Measurements from ENCODE around the gene ZNF865.
A peak's percentile ranks its signal among the peaks of the same experiment; 100 is the strongest.
"Not testable (repeated sequence)": the region's sequence is repeated elsewhere in the genome, so short reads cannot be mapped to it uniquely, and the experiment has no call there.

Gene ZNF865

DNA sequence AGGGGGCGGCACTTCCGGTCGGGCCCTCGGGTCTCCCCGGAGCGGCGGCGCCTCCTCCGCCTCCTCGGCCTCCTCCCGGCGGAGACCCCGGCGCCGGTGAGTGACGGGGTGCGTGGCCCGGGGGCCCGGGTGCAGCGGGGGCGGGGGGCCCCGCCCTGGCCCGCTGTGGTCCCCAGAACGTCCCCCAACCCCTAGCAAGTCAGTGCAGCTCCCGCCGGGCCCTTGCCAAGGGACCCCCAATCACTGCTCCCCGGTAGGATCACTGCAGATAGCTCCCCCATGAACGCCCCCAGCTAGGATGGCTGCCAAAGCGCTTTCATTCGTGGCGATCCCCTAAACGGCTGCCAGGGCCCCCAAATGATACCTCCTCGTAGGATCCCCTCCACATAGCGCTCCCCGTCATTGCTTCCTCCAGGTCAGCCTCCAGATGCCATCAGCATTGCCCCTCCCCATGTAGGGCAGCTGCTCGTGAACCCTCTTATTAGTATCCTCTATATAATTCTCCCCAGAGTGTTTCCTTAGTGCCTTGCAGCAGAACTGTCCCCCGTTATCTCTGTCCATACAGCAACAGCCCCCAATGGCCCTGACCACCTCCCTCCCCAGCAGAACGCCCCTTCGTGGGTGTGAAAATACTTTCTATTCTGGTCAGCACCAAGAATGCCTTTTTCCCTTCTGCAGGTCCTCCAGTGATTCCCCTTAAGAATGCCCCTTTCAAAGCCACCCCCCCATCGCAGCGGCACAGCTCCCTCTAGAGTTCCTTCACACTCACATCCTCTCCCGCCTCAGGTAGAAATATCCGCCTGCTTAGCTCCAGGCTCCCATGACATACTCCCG, at the start of gene ZNF865:
Gene ZNF865 (plus strand): TSS at position 11 of the 834 bp plus-strand sequence. CDS start 7,972 bp downstream, outside the sequence.
- DNase-seq (ENCODE audit: low read depth in 2 of 2): peak; percentile 53 to 57

GRCh38 chr19:55559684-55560083, 45.8 kb upstream of the ZNF865 start:
- DNase-seq (ENCODE audit: low read depth in 2 of 2): no peak

DNA sequence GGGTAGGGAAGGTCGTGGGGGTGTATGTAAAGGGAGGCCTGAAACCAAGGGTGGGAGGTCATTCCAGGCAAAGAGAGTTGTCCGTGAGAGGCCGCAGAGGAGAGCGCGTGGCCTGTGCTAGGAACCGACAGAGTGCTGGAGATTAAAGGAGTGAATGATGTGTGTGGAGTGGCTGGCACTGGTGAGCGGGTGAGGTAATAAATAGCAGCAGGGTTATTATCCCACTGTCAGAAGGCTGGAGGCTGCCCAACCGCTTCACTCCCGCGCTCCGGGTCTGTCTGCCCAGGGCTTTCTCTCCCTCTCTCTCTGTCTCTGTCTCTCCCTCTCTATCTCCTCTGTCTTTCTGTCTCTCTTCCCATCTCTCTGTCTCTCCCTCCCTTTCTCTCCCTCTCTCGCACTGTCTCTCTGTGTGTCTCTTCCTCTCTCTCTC, 42.2 kb upstream of the ZNF865 start:
- DNase-seq (ENCODE audit: low read depth in 2 of 2): no peak

DNA sequence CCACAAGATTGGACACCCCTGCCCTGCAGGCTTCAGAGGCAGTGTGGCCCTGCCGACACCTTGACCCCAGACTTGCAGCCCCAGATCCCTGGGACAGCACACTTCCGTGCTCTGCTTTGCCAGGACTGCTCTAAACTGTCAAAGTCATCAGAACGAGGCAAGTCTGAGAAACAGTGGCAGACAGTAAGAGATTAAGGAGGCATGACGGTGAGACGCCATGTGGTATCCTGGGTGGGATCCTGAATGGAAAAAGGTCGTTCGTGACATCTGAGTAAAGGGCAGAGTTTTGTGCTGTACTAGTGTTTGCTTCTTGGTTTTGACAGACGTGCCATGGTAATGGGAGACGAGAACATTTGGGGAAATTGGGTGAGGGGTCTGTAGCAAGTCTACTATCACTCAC, 38.6 kb upstream of the ZNF865 start:
- no peak for DNase-seq (ENCODE audit: low read depth in 2 of 2)

- DNase-seq (ENCODE audit: low read depth in 2 of 2): no peak
Observed at GRCh38 chr19:55567708-55568328, 37.6 kb upstream of the ZNF865 start.

DNA sequence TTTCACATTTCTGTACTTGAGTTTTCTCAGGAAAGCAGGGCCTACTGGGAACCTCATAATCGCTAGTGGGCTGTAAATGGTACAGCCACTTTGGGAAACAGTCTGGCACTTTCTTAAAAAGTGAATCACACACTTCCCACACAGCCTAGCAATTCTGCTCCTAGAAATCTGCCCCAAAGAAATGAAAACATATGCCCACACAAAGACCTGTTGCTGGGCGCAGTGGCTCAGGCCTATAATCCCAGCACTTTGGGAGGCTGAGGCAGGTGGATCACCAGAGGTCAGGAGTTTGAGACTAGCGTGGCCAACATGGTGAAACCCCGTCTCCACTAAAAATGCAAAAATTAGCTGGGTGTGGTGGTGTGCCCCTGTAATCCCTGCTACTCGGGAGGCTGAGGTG, 36.0 kb upstream of the ZNF865 start:
- DNase-seq (ENCODE audit: low read depth in 2 of 2): not testable (repeated sequence)

DNA sequence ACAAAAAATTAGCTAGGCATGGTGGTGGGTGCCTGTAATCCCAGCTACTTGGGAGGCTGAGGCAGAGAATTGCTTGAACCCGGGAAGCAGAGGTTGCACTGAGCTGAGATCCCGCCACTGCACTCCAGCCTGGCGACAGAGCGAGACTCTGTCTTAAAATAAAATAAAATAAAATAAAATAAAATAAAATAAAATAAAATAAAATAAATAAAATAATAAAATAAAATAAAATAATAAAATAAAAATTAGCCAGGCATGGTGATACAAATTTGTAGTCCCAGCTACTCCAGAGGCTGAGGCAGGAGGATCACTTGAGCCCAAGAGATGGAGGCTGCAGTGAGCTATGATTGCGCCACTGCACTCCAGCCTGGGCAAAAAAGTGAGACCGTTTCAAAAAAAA, 31.5 kb upstream of the ZNF865 start:
- not testable (repeated sequence) for DNase-seq (ENCODE audit: low read depth in 2 of 2)

GRCh38 chr19:55576746-55577145, 28.7 kb upstream of the ZNF865 start:
- DNase-seq (ENCODE audit: low read depth in 2 of 2): no peak

DNA sequence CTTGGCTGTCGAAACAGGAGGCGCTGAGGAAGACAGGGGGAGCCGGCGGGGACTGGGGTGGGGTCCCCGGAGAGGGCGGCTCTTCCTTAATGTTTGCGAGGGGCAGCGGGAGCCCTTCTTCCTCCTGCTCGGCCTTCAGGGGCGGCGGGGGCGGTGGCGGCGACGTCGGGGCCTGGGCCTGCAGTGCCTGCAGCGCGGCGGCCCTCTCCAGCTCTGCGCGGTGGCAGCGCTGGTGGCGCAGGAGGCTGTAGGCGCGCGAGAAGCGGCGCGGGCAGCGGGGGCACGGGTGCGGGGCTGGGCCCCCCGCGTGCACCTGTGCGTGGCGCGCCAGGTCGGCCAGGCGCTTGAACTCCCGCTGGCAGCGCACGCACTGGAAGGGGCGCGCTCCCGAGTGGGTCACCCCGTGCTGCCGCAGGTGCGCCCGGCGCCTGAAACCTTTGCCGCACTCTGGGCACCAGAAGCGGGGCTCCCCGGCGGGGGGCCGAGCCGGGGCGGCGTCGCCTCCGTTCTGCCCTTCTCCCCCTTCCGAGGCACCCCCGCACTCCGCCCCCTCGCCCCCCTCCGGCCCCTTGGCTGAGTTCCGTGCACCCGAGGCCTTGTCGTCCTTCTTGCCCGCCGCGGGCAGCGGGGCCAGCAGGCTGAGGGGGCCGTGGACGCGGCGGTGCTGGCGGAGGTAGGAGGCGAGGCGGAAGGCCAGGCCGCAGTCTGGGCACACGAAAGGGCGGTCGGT, 27.3 kb upstream of the ZNF865 start:
- no peak for DNase-seq (ENCODE audit: low read depth in 2 of 2)

- DNase-seq (ENCODE audit: low read depth in 2 of 2): no peak
Observed at GRCh38 chr19:55578761-55579747, 26.4 kb upstream of the ZNF865 start.

DNA sequence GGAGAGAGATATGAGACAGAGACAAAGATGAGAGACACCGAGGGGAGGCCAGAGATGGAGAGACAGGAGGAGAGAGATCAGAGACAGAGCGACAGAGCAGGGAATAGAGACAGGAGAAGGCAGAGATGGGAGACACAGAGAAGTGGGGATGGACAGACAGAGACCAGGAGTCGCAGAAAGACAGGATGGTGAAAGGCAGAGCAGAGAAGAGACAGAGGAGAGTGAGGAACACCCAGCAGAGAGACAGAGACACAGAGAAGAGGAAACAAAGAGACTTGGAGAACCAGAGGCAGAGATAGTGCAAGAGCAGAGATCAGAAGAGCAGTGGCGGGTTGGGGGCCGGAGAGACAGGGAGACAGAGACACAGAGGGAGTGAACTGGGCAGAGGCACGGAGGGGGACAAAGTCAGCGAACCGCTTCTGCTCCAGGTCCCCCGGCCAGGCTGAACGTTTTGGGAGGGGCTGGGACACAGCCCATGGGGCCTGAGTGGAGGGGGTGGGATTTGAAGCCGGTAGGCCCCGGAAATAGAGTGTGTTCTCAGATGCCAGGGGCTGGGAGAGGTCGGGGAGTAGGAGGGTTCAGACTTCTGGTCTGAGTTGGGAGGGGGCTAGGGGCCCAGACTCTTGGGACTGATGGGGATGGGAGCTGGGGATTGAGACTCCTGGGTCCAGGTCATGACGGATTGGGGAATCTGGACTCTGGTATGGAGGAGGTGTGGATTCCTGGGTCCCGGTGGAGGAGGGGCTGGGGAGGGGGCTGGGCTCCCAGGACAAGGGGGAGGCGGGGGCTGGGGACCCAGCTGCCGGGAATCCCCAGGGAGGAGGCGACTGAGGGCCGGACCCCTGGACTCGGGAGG, 25.5 kb upstream of the ZNF865 start:
- no peak for DNase-seq (ENCODE audit: low read depth in 2 of 2)

- peak; percentile 60 to 76 for DNase-seq (ENCODE audit: low read depth in 2 of 2)
Observed at GRCh38 chr19:55580628-55581144, 24.8 kb upstream of the ZNF865 start, which contains the start of gene ZNF579. TSS of gene ZNF579 (minus strand) at chr19:55580848. CDS start at chr19:55579639, 1,209 bp downstream.

DNA sequence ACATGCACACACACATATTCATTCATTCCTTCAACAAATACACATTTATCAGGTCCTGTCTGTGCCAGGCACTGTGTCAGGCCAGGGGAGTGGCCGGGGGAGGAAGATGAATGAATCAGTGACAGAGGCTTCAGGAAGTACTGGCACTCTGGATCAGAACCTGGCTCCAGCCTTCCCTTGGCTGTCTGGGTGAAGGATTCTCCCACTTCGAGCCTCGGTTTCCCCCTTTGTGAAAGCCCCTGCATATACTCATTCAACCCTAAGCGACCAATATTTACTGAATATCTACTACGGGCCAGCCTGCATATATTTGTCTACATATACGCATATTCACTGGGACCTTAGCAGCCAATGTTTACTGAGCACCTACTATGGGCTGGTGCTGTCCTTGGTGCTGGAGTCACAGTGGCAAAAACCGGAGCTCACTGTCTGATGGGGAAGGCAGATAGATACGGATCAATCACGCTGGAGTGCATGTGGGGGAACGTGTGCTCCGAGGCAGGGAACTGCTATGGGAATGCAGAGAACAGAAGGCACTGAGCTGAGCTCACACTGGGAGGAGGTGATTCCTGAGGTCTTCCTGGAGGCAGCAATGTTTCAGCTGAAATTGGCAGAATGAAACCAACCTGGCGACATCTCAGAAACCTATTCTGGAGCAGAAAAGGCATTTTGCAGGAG, 24.2 kb upstream of the ZNF865 start:
- no peak for DNase-seq (ENCODE audit: low read depth in 2 of 2)

DNA sequence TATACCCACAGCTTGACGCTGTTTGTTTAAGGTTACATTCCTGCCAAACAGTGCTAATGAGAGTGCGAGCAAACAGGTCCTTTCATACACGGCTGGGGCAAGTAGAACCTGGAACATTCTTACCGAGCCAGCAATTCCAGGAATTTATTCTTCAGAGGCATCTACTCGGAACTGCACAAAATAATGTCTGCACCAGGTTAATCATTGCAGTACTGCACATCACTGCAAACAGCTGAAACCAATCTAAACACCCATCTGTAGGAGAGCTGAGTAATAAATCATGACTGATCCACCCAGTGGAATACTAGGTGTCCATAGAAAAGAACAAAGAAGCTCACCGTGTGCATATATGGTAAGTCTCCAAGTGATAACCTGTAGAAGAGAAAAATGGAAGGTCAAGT, 23.6 kb upstream of the ZNF865 start:
- DNase-seq (ENCODE audit: low read depth in 2 of 2): no peak

DNA sequence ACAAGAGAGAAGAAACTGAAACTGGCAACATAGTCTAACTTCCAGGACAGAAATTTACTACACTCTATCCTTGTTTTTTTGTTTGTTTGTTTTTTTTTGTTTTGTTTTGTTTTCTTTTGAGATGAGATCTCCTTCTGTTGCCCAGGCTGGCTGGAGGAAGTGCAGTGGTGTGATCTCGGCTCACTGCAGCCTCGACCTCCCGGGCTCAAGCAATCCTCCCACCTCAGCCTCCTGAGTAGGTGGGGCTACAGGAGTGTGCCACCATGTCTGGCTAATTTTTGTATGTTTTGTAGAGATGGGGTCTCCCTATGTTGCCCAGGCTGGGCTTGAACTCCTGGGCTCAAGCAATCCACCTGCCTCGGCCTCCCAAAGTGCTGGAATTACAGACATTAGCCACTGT, 23.2 kb upstream of the ZNF865 start:
- DNase-seq (ENCODE audit: low read depth in 2 of 2): not testable (repeated sequence)

GRCh38 chr19:55583897-55584296, 21.6 kb upstream of the ZNF865 start:
- DNase-seq (ENCODE audit: low read depth in 2 of 2): not testable (repeated sequence)

DNA sequence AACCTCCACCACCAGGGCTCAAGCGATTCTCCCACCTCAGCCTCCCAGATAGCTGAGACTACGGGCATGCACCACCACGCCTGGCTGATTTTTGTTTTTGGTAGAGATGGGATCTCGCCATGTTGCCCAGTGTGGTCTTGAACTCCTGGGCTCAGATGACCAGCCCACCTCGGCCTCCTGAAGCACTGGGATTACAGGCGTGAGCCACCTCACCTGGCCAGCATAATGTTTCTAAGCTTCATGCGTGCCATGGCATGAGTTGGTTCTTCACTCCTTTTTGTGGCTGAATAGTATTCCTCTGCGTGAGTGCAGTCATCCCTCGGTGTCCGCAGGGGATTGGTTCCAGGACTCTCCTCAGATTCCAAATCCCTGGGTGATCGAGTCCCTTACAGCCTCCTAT, 20.6 kb upstream of the ZNF865 start:
- DNase-seq (ENCODE audit: low read depth in 2 of 2): no peak

GRCh38 chr19:55585658-55586339, 19.6 kb upstream of the ZNF865 start:
- peak in 1 of 2 donors; percentile 65 for DNase-seq (ENCODE audit: low read depth in 2 of 2)
